Measurements from ENCODE around the gene ETV5. TPM values are rescaled to one million over a fixed set of nuclear protein-coding genes. Genes with fewer than 3 reads are reported as not detected.
A peak's percentile ranks its signal among the peaks of the same experiment; 100 is the strongest.

The ETV5 gene
- total RNA-seq = 10 to 100 TPM in 1 of 10 donors, 1 to 10 TPM in 9; 4.4 to 12.6 (median 5.8) TPM
- 1 to 10 TPM; 1.5 to 5.3 TPM for polyA plus RNA-seq
- long read RNA-seq, donor 1 = 0 reads
- long read RNA-seq, donor 2, partial matches to known transcripts = 1 of 2 reads
- long read RNA-seq, donor 2, other reads (novel, unspliced or antisense) = 0 of 2 reads
- long read RNA-seq, donor 3, partial matches to known transcripts = 3 of 6 reads
- long read RNA-seq, donor 3, other reads (novel, unspliced or antisense) = 2 of 6 reads

- TF ChIP-seq, protein P1, sequence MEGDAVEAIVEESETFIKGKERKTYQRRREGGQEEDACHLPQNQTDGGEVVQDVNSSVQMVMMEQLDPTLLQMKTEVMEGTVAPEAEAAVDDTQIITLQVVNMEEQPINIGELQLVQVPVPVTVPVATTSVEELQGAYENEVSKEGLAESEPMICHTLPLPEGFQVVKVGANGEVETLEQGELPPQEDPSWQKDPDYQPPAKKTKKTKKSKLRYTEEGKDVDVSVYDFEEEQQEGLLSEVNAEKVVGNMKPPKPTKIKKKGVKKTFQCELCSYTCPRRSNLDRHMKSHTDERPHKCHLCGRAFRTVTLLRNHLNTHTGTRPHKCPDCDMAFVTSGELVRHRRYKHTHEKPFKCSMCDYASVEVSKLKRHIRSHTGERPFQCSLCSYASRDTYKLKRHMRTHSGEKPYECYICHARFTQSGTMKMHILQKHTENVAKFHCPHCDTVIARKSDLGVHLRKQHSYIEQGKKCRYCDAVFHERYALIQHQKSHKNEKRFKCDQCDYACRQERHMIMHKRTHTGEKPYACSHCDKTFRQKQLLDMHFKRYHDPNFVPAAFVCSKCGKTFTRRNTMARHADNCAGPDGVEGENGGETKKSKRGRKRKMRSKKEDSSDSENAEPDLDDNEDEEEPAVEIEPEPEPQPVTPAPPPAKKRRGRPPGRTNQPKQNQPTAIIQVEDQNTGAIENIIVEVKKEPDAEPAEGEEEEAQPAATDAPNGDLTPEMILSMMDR (IDR thresholded peaks at IDR 0.05) = no peak
- peak; percentile 95 to 99 (median 98) for ATAC-seq
- intact Hi-C loops (cut with DNase I) = loop anchor here in 1 of 10 donors (2.0 to 10.0 kb wide), 3 partner anchors 106 to 458 kb away; partner anchors contain the start of genes TBCCD1 and TRA2B
- Histone ChIP-seq H3K4me3 (peak within 1 kb of the TSS; percentile 67 to 95 (median 84)), H3K4me1 (peaks cover 5 to 34% (median 23%) of the 10 kb centered on the region in 9 donors), H3K27me3 (peaks cover 0 to 69% (median 0%) of the 10 kb centered on the region in 7 donors), H3K36me3 (peaks cover 0 to 10% (median 0%) of the 10 kb centered on the region in 9 donors), H3K27ac (peak within 1 kb of the TSS; percentile 60 to 90 (median 84)), H3K9me3 (no peaks in the 10 kb centered on the region)
- peak; percentile 98 to 99 for DNase-seq
- 1% methylated on average over 51 to 63 of the region's 63 CpGs for WGBS, 2 donors
These were observed at the start of gene ETV5 for GRCh38 chr3:186108941-186109865. Gene ETV5, minus strand, starts transcription at chr3:186109089. Its CDS starts 3,221 bp downstream, at chr3:186105868.

DNA sequence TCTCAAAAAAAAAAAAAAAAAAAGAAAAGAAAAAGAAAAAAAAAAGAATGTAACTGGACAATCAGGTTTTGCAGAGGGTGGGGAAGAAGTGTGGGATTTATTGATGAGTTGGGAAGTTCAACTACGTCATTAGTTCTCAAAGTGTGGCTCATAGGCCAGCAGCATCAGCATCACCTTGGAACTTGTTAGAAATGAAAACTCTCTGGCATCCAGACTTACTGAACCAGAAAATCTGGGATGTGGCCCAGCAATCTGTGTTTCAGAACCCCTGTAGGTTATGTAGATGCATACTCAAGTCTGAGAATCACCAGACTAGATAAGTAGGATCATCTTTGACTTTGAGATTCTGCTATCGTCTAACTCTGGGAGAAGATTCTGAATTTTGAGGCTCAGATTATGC, 45.8 kb upstream of the ETV5 start:
- peaks cover 0 to 10% (median 0%) of the 10 kb centered on the region in 9 donors for H3K36me3 ChIP-seq
- no peak for DNase-seq
- TF ChIP-seq, protein P1 (IDR thresholded peaks at IDR 0.05) = no peak
- WGBS, 2 donors = 91 to 92% methylated on average over 2 of the region's 2 CpGs
- peaks cover 0 to 31% (median 0%) of the 10 kb centered on the region in 9 donors for H3K4me1 ChIP-seq
- no peak for ATAC-seq
- intact Hi-C loops (cut with DNase I) = no loop called here
- no peak overlapping the region for H3K27ac ChIP-seq
- H3K4me3 ChIP-seq = no peak overlapping the region
- no peaks in the 10 kb centered on the region for H3K9me3 ChIP-seq
- H3K27me3 ChIP-seq = peaks cover 0 to 4% (median 0%) of the 10 kb centered on the region in 7 donors

DNA sequence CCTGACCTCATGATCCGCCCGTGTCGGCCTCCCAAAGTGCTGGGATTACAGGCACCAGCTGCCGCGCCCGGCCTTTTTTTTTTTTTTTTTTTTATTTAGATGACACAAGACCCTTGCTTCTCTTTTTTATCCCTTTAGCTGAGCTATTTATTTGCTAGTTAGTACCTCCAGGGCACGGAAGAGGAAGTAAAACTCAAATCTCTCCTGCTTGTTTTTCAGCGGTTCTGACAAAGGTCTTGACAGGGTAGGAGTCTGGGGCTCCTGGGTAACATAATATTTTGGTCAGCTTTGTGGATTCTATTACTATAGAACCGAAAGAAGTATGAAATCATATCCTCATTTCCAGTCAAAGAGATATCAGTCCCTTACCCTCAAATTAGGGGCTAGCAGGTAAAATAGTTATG, 44.0 kb upstream of the ETV5 start:
- H3K9me3 ChIP-seq = no peaks in the 10 kb centered on the region
- peaks cover 0 to 4% (median 0%) of the 10 kb centered on the region in 7 donors for H3K27me3 ChIP-seq
- intact Hi-C loops (cut with DNase I) = no loop called here
- H3K4me3 ChIP-seq = no peak overlapping the region
- H3K27ac ChIP-seq = peak overlapping the region in 1 of 10 donors; percentile 64
- ATAC-seq (peak in 6 of 8 donors; percentile 38 to 66 (median 50)), DNase-seq (no peak)
- peaks cover 0 to 14% (median 0%) of the 10 kb centered on the region in 9 donors for H3K36me3 ChIP-seq
- TF ChIP-seq, protein P1 (IDR thresholded peaks at IDR 0.05) = no peak
- 74 to 86% methylated on average over 9 of the region's 9 CpGs for WGBS, 2 donors
- H3K4me1 ChIP-seq = peaks cover 0 to 38% (median 0%) of the 10 kb centered on the region in 9 donors

GRCh38 chr3:186152361-186152798, 43.5 kb upstream of the ETV5 start:
- ATAC-seq (peak in 3 of 8 donors; percentile 50 to 57 (median 54)), DNase-seq (no peak)
- Histone ChIP-seq H3K27ac (peak overlapping the region in 1 of 10 donors; percentile 24), H3K27me3 (no peaks in the 10 kb centered on the region), H3K4me1 (peaks cover 0 to 38% (median 0%) of the 10 kb centered on the region in 9 donors), H3K36me3 (peaks cover 0 to 14% (median 0%) of the 10 kb centered on the region in 9 donors), H3K4me3 (no peak overlapping the region), H3K9me3 (no peaks in the 10 kb centered on the region)
- TF ChIP-seq, protein P1 (IDR thresholded peaks at IDR 0.05) = no peak
- intact Hi-C loops (cut with DNase I) = no loop called here
- WGBS, 2 donors = 57 to 60% methylated on average over 8 of the region's 8 CpGs
